Neural cell (in vitro differentiated cells): ENCODE results near the gene NHS.

Source experiments
- CTCF ChIP-seq: fragments of 450-650 bp; IDR thresholded peaks from 2 replicates; pipeline ENCODE4 v1.5.1; 2014; ENCODE audit warnings: antibody characterized with exemption, mild to moderate bottlenecking, moderate library complexity; ENCODE audit not compliant: poor library complexity, severe bottlenecking
- EP300 ChIP-seq: fragments of 450-650 bp; conservative IDR thresholded peaks from 2 replicates; pipeline ENCODE4 v1.6.1; 2014; ENCODE audit warnings: antibody characterized with exemption, mild to moderate bottlenecking, moderate library complexity; ENCODE audit not compliant: poor library complexity, severe bottlenecking
- POLR2AphosphoS5 ChIP-seq: IDR thresholded peaks from 2 replicates; pipeline ENCODE4 v1.6.1; 2012
- RAD21 ChIP-seq: fragments of 450-650 bp; conservative IDR thresholded peaks from 2 replicates; pipeline ENCODE4 v1.6.1; 2014; ENCODE audit warnings: antibody characterized with exemption, mild to moderate bottlenecking, moderate library complexity

GRCh38 chrX:17525762-17526555, 151.0 kb downstream of the NHS start:
- TF ChIP-seq CTCF (no peak), RAD21 (no peak), EP300 (no peak), POLR2AphosphoS5 (no peak)
